Measurements from ENCODE around the gene COL23A1.

GRCh38 chr5:178372142-178372571, 218.0 kb downstream of the COL23A1 start:
- TF ChIP-seq CTCF (optimal IDR thresholded peaks at IDR 0.05 in 1 of 3, IDR thresholded peaks at IDR 0.05 in 1 of 3, conservative IDR thresholded peaks at IDR 0.05 in 1 of 3; ENCODE audit: extremely low read depth in 1 of 3, insufficient read depth in 2 of 3, low read length in 3 of 3) (no peak), EZH2 (IDR thresholded peaks at IDR 0.05; ENCODE audit: low read length) (no peak)
